HepG2 (cell line): ENCODE measurements around the gene NTM. TPM values are rescaled to one million over a fixed set of nuclear protein-coding genes. Genes with fewer than 3 reads are reported as not detected.

ENCODE experiments used
- ATAC-seq: fragments of 200-7000 bp; cut with Tn5 transposase; 3 replicates; pipeline ENCODE4 v1.9.1; 2020; ENCODE audit warnings: mild to moderate bottlenecking, moderate library complexity
- BruUV-seq: library from RNA; stranded (reverse); fragments of 400-500 nt; replicated peaks from 2 replicates; lab custom pipeline; 2021; lab: Mats Ljungman, UMichigan
- CTCF ChIA-PET: fragments of 300-600 bp; formaldehyde crosslinking; extraction: SDS; loops from one replicate; lab custom pipeline; 2021; ENCODE audit warnings: low total read pairs, inconsistent platforms, low intra/inter-chr PET ratio; lab: Yijun Ruan, JAX
- POLR2A ChIA-PET: fragments of 350-600 bp; sonication (Branson Sonifier 250); formaldehyde crosslinking; loops from one replicate; lab custom pipeline; 2020; ENCODE audit warnings: antibody characterized with exemption, inconsistent platforms; lab: Yijun Ruan, JAX
- DNase-seq: peaks from one replicate; pipeline ENCODE4 v3.0.0-alpha.2; 2015; ENCODE audit warnings: low spot score
- FAIRE-seq: peaks from 3 replicates; lab custom pipeline; 2011; peaks lifted over from hg19 to GRCh38; lab: Jason Lieb, UNC
- H2AFZ ChIP-seq: one replicate; pipeline ENCODE4 v1.6.1; 2011; ENCODE audit warnings: low read length, inconsistent platforms
- H3K27ac ChIP-seq: fragments of 300-600 bp; 3 replicates; pipeline ENCODE4 v1.8.0; 2011; ENCODE audit warnings: mixed run types, mild to moderate bottlenecking, mixed read lengths, low read length, inconsistent platforms; ENCODE audit not compliant: insufficient read depth; ENCODE audit errors: extremely low read length
- H3K27me3 ChIP-seq, 2 experiments: fragments of 200-600 bp in 1 of 2; 2 replicates in 1 of 2; 3 replicates in 1 of 2; pipeline versions ENCODE4 v1.6.0 to v1.8.0; 2011; ENCODE audit warnings: low read length in 2 of 2, mild to moderate bottlenecking in 2 of 2, moderate library complexity in 2 of 2, inconsistent platforms in 1 of 2; ENCODE audit not compliant: insufficient read depth in 2 of 2, control insufficient read depth in 1 of 2
- H3K36me3 ChIP-seq, 2 experiments: fragments of 200-600 bp in 1 of 2; replicated peaks in 1 of 2; 2 replicates in 1 of 2; 3 replicates in 1 of 2; pipeline versions ENCODE4 v1.5.1 to v1.8.0; 2011; ENCODE audit warnings: low read length in 2 of 2, inconsistent platforms in 1 of 2; ENCODE audit not compliant: insufficient read depth in 2 of 2, control insufficient read depth in 1 of 2
- H3K4me1 ChIP-seq: 2 replicates; pipeline ENCODE4 v1.5.1; 2012; ENCODE audit warnings: low read length, inconsistent platforms; ENCODE audit not compliant: insufficient read depth
- H3K4me2 ChIP-seq: 2 replicates; pipeline ENCODE4 v1.6.0; 2011; ENCODE audit warnings: low read depth, low read length, inconsistent platforms
- H3K4me3 ChIP-seq, 3 experiments: fragments of 200-600 bp in 1 of 3; sonication (generic), shearing (Covaris generic) in 1 of 3; replicated peaks in 1 of 3; 2 replicates each; pipeline ENCODE4 v1.5.1; 2011 to 2016; ENCODE audit warnings: low read length in 3 of 3, inconsistent platforms in 2 of 3, low read depth in 2 of 3, mild to moderate bottlenecking in 2 of 3, control low read depth in 1 of 3, mixed read lengths in 1 of 3; ENCODE audit not compliant: insufficient read depth in 1 of 3
- H3K79me2 ChIP-seq: one replicate; pipeline ENCODE4 v1.6.1; 2011; ENCODE audit warnings: low read length, inconsistent platforms; ENCODE audit not compliant: insufficient read depth
- H3K9ac ChIP-seq: 2 replicates; pipeline ENCODE4 v1.6.0; 2011; ENCODE audit warnings: mild to moderate bottlenecking, low read depth, low read length, inconsistent platforms; ENCODE audit not compliant: insufficient read depth
- H3K9me3 ChIP-seq: 2 replicates; pipeline ENCODE4 v1.5.1; 2012; ENCODE audit warnings: mild to moderate bottlenecking, low read length
- H4K20me1 ChIP-seq: 2 replicates; pipeline ENCODE4 v1.6.0; 2011; ENCODE audit warnings: inconsistent platforms, mild to moderate bottlenecking, low read length, moderate library complexity; ENCODE audit not compliant: insufficient read depth
- DMTF1 ChIP-seq: sonication (generic); formaldehyde crosslinking; IDR thresholded peaks from 2 replicates; pipeline ENCODE4 v1.4.0; 2020; ENCODE audit warnings: mild to moderate bottlenecking, missing genetic modification reagents
- HMG20B ChIP-seq: conservative IDR thresholded peaks from 2 replicates; pipeline ENCODE4 v1.6.1; 2016; ENCODE audit warnings: missing genetic modification reagents, missing compliant biosample characterization
- KDM4B ChIP-seq: sonication (generic); formaldehyde crosslinking; IDR thresholded peaks from 2 replicates; pipeline ENCODE4 v1.4.0; 2020; ENCODE audit warnings: missing genetic modification reagents
- TFDP2 ChIP-seq: sonication (generic); formaldehyde crosslinking; IDR thresholded peaks from 2 replicates; pipeline ENCODE4 v1.4.0; 2020; ENCODE audit warnings: missing genetic modification reagents
- THAP8 ChIP-seq: sonication (generic); formaldehyde crosslinking; IDR thresholded peaks from 2 replicates; pipeline ENCODE4 v1.5.1; 2020; ENCODE audit warnings: missing genetic modification reagents, mild to moderate bottlenecking, borderline replicate concordance
- THRA ChIP-seq: sonication (generic); formaldehyde crosslinking; IDR thresholded peaks from 2 replicates; pipeline ENCODE4 v1.4.0; 2020; ENCODE audit warnings: missing genetic modification reagents, borderline replicate concordance
- TP53 ChIP-seq: sonication (generic); formaldehyde crosslinking; conservative IDR thresholded peaks from 2 replicates; pipeline ENCODE4 v1.4.0; 2020; ENCODE audit warnings: missing genetic modification reagents
- ZNF224 ChIP-seq: sonication (generic); formaldehyde crosslinking; IDR thresholded peaks from 2 replicates; pipeline ENCODE4 v1.5.0; 2020; ENCODE audit warnings: mild to moderate bottlenecking, missing genetic modification reagents
- ZNF30 ChIP-seq: sonication (generic); formaldehyde crosslinking; IDR thresholded peaks from 2 replicates; pipeline ENCODE4 v1.5.0; 2020; ENCODE audit warnings: mild to moderate bottlenecking, missing genetic modification reagents
- WGBS: methylation state at CpG from one replicate; pipeline ENCODE4 v1.1.6; 2017; ENCODE audit warnings: low lambda C conversion rate; 5-methylcytosine and 5-hydroxymethylcytosine counted together
- in situ Hi-C: cut with HindIII; loops from 2 replicates; pipeline ENCODE4 v1.10.0; 2017; ENCODE audit warnings: low pct_unique_long_range_greater_than_20kb; ENCODE audit not compliant: extremely low pct_ligation_motif_present
- intact Hi-C: fragments of 100-400 bp; cut with micrococcal nuclease; formaldehyde crosslinking; loops from one replicate; pipeline ENCODE4 v1.10.0; 2022; ENCODE audit not compliant: unreplicated experiment
- polyA plus RNA-seq, 8 experiments: library from polyadenylated mRNA; depleted of rRNA in 3 of 8; stranded (reverse) in 7 of 8; unstranded in 1 of 8; fragments of >200 nt; fragmentation: Illumina TruSeq in 4 of 8; extraction: Trizol in 4 of 8; gene quantifications; 2 replicates each; pipeline versions ENCODE4 v1.2.1 to v1.2.3, GENCODE V29; 2011 to 2016; ENCODE audit warnings: low read depth in 4 of 8, missing spikeins in 1 of 8, mixed read lengths in 1 of 8; ENCODE audit not compliant: insufficient read depth in 1 of 8
- total RNA-seq, 5 experiments: library from RNA; depleted of rRNA; stranded (reverse); fragments of >200 nt; fragmentation: Illumina TruSeq; extraction: Trizol; gene quantifications; 2 replicates each; pipeline ENCODE4 v1.2.3, GENCODE V29; 2016; ENCODE audit warnings: low read depth in 1 of 5
- TF ChIP-seq, protein P1 (sequence below): sonication (generic); formaldehyde crosslinking; IDR thresholded peaks from 2 replicates; pipeline ENCODE4 v1.5.1; 2020; ENCODE audit warnings: mild to moderate bottlenecking, moderate library complexity, missing genetic modification reagents
- TF ChIP-seq, protein P2 (sequence below): fragments of 450-650 bp; IDR thresholded peaks from 2 replicates; pipeline ENCODE4 v1.6.1; 2017; ENCODE audit warnings: mild to moderate bottlenecking

The NTM gene
- total and polyA plus RNA-seq, 2 of the 13 experiments (the other 11 are each of a cell fraction or from before 2014, with no cell fraction given), result not detected

DNA sequence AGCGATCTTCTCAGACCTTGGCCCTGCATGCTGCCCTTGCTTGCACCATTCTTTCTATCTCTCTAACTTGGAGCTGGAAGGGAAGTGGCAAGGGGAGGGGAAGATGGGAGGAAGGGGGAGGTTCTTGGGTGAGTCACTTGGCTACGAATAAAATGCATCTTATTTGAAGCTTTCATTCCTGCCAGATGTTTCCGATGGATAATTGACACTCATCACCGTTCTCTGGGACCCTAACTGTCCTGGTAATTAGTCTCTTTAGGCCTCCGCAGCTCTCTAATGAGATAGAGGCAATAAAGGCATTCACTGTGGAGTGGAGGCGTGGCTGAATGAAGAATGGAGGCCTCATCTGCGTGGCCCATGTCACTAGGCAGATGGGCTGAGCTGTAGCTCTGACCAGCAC, 960.1 kb downstream of the NTM start:
- H3K4me1 ChIP-seq, result no peaks in the 10 kb centered on the region
- in situ Hi-C loops (no loop called here), intact Hi-C loops (no loop called here)
- no peaks in the 10 kb centered on the region for H3K79me2 ChIP-seq
- no peak overlapping the region for H3K4me3 ChIP-seq
- H3K4me2 ChIP-seq, result no peak overlapping the region
- no peak for ATAC-seq
- H3K36me3 ChIP-seq, result no peaks in the 10 kb centered on the region
- BruUV-seq, result no TSS peak
- H3K9ac ChIP-seq, result no peak overlapping the region
- POLR2A ChIA-PET, result no interaction called here
- FAIRE-seq, result no peak
- H3K27ac ChIP-seq, result no peak overlapping the region
- H3K27me3 ChIP-seq, result no peaks in the 10 kb centered on the region
- TF ChIP-seq THAP8 (CRISPR knock-in tag) (no peak), ZNF224 (no peak), TP53 (CRISPR knock-in tag) (no peak), DMTF1 (no peak), THRA (CRISPR knock-in tag) (no peak), ZNF30 (CRISPR knock-in tag) (no peak), HMG20B (no peak), TFDP2 (CRISPR knock-in tag) (no peak), KDM4B (CRISPR knock-in tag) (no peak)
- TF ChIP-seq, protein P1, sequence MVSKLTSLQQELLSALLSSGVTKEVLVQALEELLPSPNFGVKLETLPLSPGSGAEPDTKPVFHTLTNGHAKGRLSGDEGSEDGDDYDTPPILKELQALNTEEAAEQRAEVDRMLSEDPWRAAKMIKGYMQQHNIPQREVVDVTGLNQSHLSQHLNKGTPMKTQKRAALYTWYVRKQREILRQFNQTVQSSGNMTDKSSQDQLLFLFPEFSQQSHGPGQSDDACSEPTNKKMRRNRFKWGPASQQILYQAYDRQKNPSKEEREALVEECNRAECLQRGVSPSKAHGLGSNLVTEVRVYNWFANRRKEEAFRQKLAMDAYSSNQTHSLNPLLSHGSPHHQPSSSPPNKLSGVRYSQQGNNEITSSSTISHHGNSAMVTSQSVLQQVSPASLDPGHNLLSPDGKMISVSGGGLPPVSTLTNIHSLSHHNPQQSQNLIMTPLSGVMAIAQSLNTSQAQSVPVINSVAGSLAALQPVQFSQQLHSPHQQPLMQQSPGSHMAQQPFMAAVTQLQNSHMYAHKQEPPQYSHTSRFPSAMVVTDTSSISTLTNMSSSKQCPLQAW (CRISPR knock-in tag), result no peak
- TF ChIP-seq, protein P2, sequence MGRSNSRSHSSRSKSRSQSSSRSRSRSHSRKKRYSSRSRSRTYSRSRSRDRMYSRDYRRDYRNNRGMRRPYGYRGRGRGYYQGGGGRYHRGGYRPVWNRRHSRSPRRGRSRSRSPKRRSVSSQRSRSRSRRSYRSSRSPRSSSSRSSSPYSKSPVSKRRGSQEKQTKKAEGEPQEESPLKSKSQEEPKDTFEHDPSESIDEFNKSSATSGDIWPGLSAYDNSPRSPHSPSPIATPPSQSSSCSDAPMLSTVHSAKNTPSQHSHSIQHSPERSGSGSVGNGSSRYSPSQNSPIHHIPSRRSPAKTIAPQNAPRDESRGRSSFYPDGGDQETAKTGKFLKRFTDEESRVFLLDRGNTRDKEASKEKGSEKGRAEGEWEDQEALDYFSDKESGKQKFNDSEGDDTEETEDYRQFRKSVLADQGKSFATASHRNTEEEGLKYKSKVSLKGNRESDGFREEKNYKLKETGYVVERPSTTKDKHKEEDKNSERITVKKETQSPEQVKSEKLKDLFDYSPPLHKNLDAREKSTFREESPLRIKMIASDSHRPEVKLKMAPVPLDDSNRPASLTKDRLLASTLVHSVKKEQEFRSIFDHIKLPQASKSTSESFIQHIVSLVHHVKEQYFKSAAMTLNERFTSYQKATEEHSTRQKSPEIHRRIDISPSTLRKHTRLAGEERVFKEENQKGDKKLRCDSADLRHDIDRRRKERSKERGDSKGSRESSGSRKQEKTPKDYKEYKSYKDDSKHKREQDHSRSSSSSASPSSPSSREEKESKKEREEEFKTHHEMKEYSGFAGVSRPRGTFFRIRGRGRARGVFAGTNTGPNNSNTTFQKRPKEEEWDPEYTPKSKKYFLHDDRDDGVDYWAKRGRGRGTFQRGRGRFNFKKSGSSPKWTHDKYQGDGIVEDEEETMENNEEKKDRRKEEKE, result no peak
- H2AFZ ChIP-seq, result no peak overlapping the region
- 19% methylated on average over 5 of the region's 7 CpGs for WGBS
- DNase-seq, result no peak
- H4K20me1 ChIP-seq, result no peaks in the 10 kb centered on the region
- CTCF ChIA-PET, result no interaction called here
- H3K9me3 ChIP-seq, result 0 out of 2 replicates have a peak, but pooled peaks cover 6% of the 10 kb centered on the region
